MCF 10A (cell line): Measurements from ENCODE around the gene GPA33. TPM values are rescaled to one million over a fixed set of nuclear protein-coding genes. Genes with fewer than 3 reads are reported as not detected.
A peak's percentile ranks its signal among the peaks of the same experiment; 100 is the strongest.

Source experiments
- BruUV-seq: library from RNA; stranded (reverse); fragments of 400-500 nt; replicated peaks from 2 replicates; lab custom pipeline; 2021; lab: Mats Ljungman, UMichigan
- CTCF ChIA-PET: fragments of 300-600 bp; sonication (Branson Sonifier 250); formaldehyde crosslinking; extraction: SDS; loops from one replicate; lab custom pipeline; 2021; ENCODE audit warnings: antibody characterized with exemption, inconsistent platforms; lab: Yijun Ruan, JAX
- POLR2A ChIA-PET: fragments of 300-600, 350-650 bp; sonication (Branson Sonifier 250); formaldehyde crosslinking; extraction: SDS; loops from one replicate; lab custom pipeline; 2020; ENCODE audit warnings: antibody characterized with exemption, inconsistent platforms; lab: Yijun Ruan, JAX
- DNase-seq: peaks from one replicate; pipeline ENCODE4 v3.0.0-alpha.2; 2018; ENCODE audit not compliant: unreplicated experiment
- H3K27ac Mint-ChIP-seq: one replicate; pipeline ENCODE4 v1.8.0; 2022; ENCODE audit warnings: mild to moderate bottlenecking, low read depth, mixed read lengths; ENCODE audit not compliant: unreplicated experiment
- H3K27me3 Mint-ChIP-seq: one replicate; pipeline ENCODE4 v1.8.0; 2022; ENCODE audit warnings: mixed read lengths; ENCODE audit not compliant: insufficient read depth, unreplicated experiment
- H3K36me3 Mint-ChIP-seq: one replicate; pipeline ENCODE4 v1.8.0; 2022; ENCODE audit warnings: mild to moderate bottlenecking, moderate library complexity, mixed read lengths; ENCODE audit not compliant: insufficient read depth, unreplicated experiment
- H3K4me1 Mint-ChIP-seq: one replicate; pipeline ENCODE4 v1.8.0; 2022; ENCODE audit warnings: mixed read lengths; ENCODE audit not compliant: insufficient read depth, unreplicated experiment
- H3K4me3 Mint-ChIP-seq: one replicate; pipeline ENCODE4 v1.8.0; 2022; ENCODE audit warnings: mild to moderate bottlenecking, moderate library complexity, mixed read lengths; ENCODE audit not compliant: unreplicated experiment
- H3K9me3 Mint-ChIP-seq: one replicate; pipeline ENCODE4 v1.8.0; 2022; ENCODE audit warnings: mixed read lengths; ENCODE audit not compliant: unreplicated experiment
- intact Hi-C: fragments of 100-400 bp; cut with micrococcal nuclease; formaldehyde crosslinking; loops from 2 replicates; pipeline ENCODE4 v1.14.1; 2022
- total RNA-seq: library from RNA; stranded (reverse); gene quantifications from 2 replicates; pipeline ENCODE4 v1.2.3, GENCODE V29; 2022
- TF ChIP-seq, protein P1 (sequence below): fragments of 200-600 bp; IDR thresholded peaks from one replicate; pipeline ENCODE4 v1.8.0; 2022; ENCODE audit warnings: antibody characterized with exemption, mild to moderate bottlenecking; ENCODE audit not compliant: unreplicated experiment

The GPA33 gene
- total RNA-seq, 1 experiment from 2014 or later: not detected

DNA sequence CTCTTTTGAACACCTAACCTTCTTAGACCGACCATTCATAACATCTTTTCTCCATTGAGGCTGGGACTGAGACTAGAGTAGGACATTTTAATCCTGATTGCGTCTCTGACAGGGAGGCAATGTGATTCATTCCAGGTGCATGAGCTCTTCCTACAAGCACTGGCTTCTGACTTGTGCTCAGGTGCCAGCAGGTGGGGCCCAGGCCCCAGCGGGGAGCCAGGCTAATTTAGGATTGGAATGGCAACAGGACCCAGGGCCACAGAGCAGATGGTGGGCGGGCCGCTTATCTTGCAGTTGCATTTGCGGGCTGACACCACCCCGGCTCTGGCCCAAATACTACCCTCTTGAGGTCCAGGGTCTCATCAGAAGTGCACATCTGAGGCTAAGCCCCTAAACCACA lies 4.1 kb downstream of the GPA33 start:
- TF ChIP-seq, protein P1, sequence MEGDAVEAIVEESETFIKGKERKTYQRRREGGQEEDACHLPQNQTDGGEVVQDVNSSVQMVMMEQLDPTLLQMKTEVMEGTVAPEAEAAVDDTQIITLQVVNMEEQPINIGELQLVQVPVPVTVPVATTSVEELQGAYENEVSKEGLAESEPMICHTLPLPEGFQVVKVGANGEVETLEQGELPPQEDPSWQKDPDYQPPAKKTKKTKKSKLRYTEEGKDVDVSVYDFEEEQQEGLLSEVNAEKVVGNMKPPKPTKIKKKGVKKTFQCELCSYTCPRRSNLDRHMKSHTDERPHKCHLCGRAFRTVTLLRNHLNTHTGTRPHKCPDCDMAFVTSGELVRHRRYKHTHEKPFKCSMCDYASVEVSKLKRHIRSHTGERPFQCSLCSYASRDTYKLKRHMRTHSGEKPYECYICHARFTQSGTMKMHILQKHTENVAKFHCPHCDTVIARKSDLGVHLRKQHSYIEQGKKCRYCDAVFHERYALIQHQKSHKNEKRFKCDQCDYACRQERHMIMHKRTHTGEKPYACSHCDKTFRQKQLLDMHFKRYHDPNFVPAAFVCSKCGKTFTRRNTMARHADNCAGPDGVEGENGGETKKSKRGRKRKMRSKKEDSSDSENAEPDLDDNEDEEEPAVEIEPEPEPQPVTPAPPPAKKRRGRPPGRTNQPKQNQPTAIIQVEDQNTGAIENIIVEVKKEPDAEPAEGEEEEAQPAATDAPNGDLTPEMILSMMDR: no peak
- ChIA-PET CTCF (interaction anchor here (0.6 to 5.1 kb wide), 12 partner anchors 9 to 420 kb away, joined by 3 to 29 read pairs (median 4); no protein-coding TSS in a partner anchor), POLR2A (interaction anchor here (1.1 to 1.8 kb wide), 2 partner anchors 134 to 136 kb away, joined by 4 to 8 read pairs; partner anchors contain the start of gene POU2F1)
- Mint-ChIP-seq H3K27me3 (peaks cover 8% of the 10 kb centered on the region), H3K4me3 (no peak overlapping the region), H3K27ac (no peak overlapping the region), H3K36me3 (no peaks in the 10 kb centered on the region), H3K9me3 (no peaks in the 10 kb centered on the region), H3K4me1 (no peaks in the 10 kb centered on the region)
- BruUV-seq: no TSS peak
- peak; percentile 31 for DNase-seq
- intact Hi-C loops: no loop called here

DNA sequence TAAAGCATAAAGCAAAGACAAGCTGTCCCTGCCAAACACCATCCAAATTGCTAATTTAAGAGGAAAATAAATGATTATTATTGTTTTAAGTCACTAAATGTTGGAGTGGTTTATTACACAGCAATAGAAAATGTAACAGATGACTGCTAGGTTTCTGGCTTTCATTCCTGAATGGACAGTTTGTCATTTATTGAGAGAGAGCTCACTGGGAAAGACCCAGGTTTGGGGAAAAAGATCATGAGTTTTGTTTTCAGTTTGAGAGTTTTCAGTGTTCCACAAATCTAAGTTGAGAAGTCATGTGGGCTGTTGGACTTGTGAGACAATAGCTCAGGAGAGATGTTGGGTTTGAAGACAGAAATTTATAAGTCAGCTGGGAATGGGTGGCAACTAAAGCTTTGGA lies 5.4 kb downstream of the GPA33 start:
- TF ChIP-seq, protein P1: no peak
- Mint-ChIP-seq H3K27ac (no peak overlapping the region), H3K36me3 (no peaks in the 10 kb centered on the region), H3K9me3 (no peaks in the 10 kb centered on the region), H3K27me3 (peaks cover 20% of the 10 kb centered on the region), H3K4me3 (no peak overlapping the region), H3K4me1 (no peaks in the 10 kb centered on the region)
- BruUV-seq: no TSS peak
- intact Hi-C loops: no loop called here
- no peak for DNase-seq
- ChIA-PET CTCF (interaction anchor here (0.6 to 5.1 kb wide), 13 partner anchors 10 to 1596 kb away, joined by 3 to 29 read pairs (median 4); partner anchors contain the start of gene STYXL2), POLR2A (interaction anchor here (1.1 to 1.2 kb wide), 2 partner anchors 136 to 137 kb away, joined by 4 read pairs; partner anchors contain the start of gene POU2F1)

DNA sequence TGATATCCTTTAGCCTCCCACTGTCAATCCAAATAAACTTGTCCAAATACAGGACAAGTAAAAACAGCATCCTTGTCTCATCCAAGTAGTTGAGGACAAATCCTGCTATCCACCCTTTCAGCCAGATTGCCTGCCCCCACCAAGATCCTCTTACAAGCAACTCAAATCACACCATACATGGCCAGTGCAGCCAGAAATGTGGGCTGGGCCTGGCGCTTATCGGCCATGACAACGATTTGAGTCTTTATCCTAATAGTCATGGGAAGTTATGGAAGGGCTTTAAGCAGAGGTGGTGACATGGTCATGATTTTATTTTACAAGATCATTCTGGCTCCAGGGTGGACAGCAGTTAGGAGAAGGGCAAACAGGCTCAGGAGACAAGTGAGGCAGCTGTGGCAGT lies 6.3 kb downstream of the GPA33 start:
- TF ChIP-seq, protein P1: no peak
- intact Hi-C loops: no loop called here
- CTCF ChIA-PET: interaction anchor here (0.7 to 5.1 kb wide), 9 partner anchors 10 to 449 kb away, joined by 3 to 29 read pairs (median 5); partner anchors contain the start of gene STYXL2
- Mint-ChIP-seq H3K27ac (no peak overlapping the region), H3K9me3 (no peaks in the 10 kb centered on the region), H3K4me3 (no peak overlapping the region), H3K27me3 (peaks cover 25% of the 10 kb centered on the region), H3K36me3 (no peaks in the 10 kb centered on the region), H3K4me1 (no peaks in the 10 kb centered on the region)
- POLR2A ChIA-PET: interaction anchor here (1.1 to 1.2 kb wide), 2 partner anchors 137 to 138 kb away, joined by 4 read pairs; partner anchors contain the start of gene POU2F1
- no peak for DNase-seq
- no TSS peak for BruUV-seq

DNA sequence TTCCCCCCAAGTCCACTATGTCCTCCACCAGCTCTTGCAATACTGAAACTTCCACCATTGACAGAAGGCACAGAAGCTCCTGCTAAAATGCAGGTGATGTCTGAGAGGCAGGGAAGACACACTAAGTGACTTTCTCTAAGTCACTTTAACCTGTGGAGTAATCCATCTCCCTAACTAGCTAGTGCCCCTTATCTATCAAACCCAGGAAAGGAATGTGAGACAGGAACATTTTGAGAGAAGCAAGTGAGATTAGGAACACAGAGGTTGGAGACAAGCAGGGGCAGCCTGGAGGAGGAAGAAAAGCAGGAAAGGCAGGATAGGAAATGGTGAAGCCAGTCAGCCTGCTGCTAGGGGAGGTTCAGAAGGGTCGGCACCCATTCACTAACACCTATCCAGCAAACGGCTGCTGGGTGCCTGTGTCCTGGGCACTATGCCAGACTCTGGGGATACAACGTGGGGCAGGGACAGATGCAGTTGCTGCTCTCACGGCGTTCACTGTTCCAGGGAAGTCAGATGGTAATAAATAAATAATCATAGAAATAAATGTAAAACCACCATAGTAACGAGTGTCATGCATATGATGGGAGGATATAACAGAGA lies 7.0 kb downstream of the GPA33 start:
- ChIA-PET POLR2A (no interaction called here), CTCF (interaction anchor here (0.7 to 5.1 kb wide), 7 partner anchors 11 to 450 kb away, joined by 3 to 29 read pairs (median 3); partner anchors contain the start of gene STYXL2)
- TF ChIP-seq, protein P1: no peak
- no peak for DNase-seq
- Mint-ChIP-seq H3K4me3 (no peak overlapping the region), H3K27me3 (peaks cover 32% of the 10 kb centered on the region), H3K27ac (no peak overlapping the region), H3K9me3 (no peaks in the 10 kb centered on the region), H3K4me1 (no peaks in the 10 kb centered on the region), H3K36me3 (no peaks in the 10 kb centered on the region)
- no TSS peak for BruUV-seq
- intact Hi-C loops: no loop called here
